GM12878 (cell line): ENCODE measurements around the gene PPFIBP1. TPM values are rescaled to one million over a fixed set of nuclear protein-coding genes. Genes with fewer than 3 reads are reported as not detected.
A peak's percentile ranks its signal among the peaks of the same experiment; 100 is the strongest.

Source experiments
- ATAC-seq: fragments of 200-7000 bp; cut with Tn5 transposase; 3 replicates; pipeline ENCODE4 v1.9.1; 2020; ENCODE audit warnings: mild to moderate bottlenecking, moderate library complexity
- BruUV-seq: library from RNA; stranded (reverse); fragments of 400-500 nt; replicated peaks from 2 replicates; lab custom pipeline; 2021; lab: Mats Ljungman, UMichigan
- CTCF ChIA-PET: fragments of 300-600 bp; sonication (Branson Sonifier 250); formaldehyde crosslinking; extraction: SDS; loops from one replicate; lab custom pipeline; 2021; ENCODE audit warnings: inconsistent platforms; lab: Yijun Ruan, JAX
- POLR2A ChIA-PET: fragments of 350-600 bp; formaldehyde crosslinking; extraction: SDS; loops from one replicate; lab custom pipeline; 2021; ENCODE audit warnings: inconsistent platforms; lab: Charles Lee
- RAD21 ChIA-PET: fragments of 300-600 bp; sonication (Branson Sonifier 250); formaldehyde crosslinking; loops from one replicate; lab custom pipeline; 2023; ENCODE audit warnings: antibody characterized with exemption; ENCODE audit not compliant: unreplicated experiment; lab: Charles Lee
- SMC1A ChIA-PET: fragments of 300-600 bp; sonication (Branson Sonifier 250); formaldehyde crosslinking; loops from one replicate; lab custom pipeline; 2023; ENCODE audit not compliant: unreplicated experiment, uncharacterized antibody; lab: Charles Lee
- DNase-seq: peaks from one replicate; pipeline ENCODE4 v3.0.0-alpha.2; 2011; ENCODE audit warnings: low read depth, low spot score
- FAIRE-seq: peaks from 3 replicates; lab custom pipeline; 2011; peaks lifted over from hg19 to GRCh38; lab: Jason Lieb, UNC
- H2AFZ ChIP-seq: 2 replicates; pipeline ENCODE4 v1.6.0; 2011; ENCODE audit warnings: low read depth, low read length, control low read depth; ENCODE audit not compliant: control insufficient read depth
- H3K27ac ChIP-seq: 2 replicates; pipeline ENCODE4 v1.5.1; 2011; ENCODE audit warnings: control low read depth; ENCODE audit not compliant: control insufficient read depth, insufficient read depth
- H3K27me3 ChIP-seq, 2 experiments: replicated peaks in 1 of 2; 2 replicates each; pipeline versions ENCODE4 v1.6.0 to v1.6.1; 2011; ENCODE audit warnings: low read length in 1 of 2; ENCODE audit not compliant: control insufficient read depth in 2 of 2, insufficient read depth in 2 of 2
- H3K36me3 ChIP-seq, 2 experiments: 2 replicates each; pipeline ENCODE4 v1.5.1; 2011; ENCODE audit warnings: low read length in 1 of 2; ENCODE audit not compliant: control insufficient read depth in 2 of 2, insufficient read depth in 2 of 2
- H3K4me1 ChIP-seq: 2 replicates; pipeline ENCODE4 v1.6.1; 2011; ENCODE audit warnings: mild to moderate bottlenecking, low read length, moderate library complexity, mixed read lengths; ENCODE audit not compliant: control insufficient read depth, insufficient read depth
- H3K4me2 ChIP-seq: 2 replicates; pipeline ENCODE4 v1.6.0; 2011; ENCODE audit warnings: control low read depth; ENCODE audit not compliant: control insufficient read depth, insufficient read depth
- H3K4me3 ChIP-seq: fragments of 200-600 bp; sonication (generic); 2 replicates; pipeline ENCODE4 v1.5.1; 2016
- H3K79me2 ChIP-seq: 2 replicates; pipeline ENCODE4 v1.6.0; 2011; ENCODE audit warnings: low read length; ENCODE audit not compliant: control insufficient read depth, insufficient read depth
- H3K9ac ChIP-seq: 2 replicates; pipeline ENCODE4 v1.8.0; 2011; ENCODE audit warnings: low read length, control low read depth, mixed read lengths; ENCODE audit not compliant: control insufficient read depth, insufficient read depth
- H3K9me3 ChIP-seq: replicated peaks from 3 replicates; pipeline ENCODE4 v1.5.1; 2011; ENCODE audit warnings: mild to moderate bottlenecking, low read length; ENCODE audit not compliant: control insufficient read depth, insufficient read depth
- H4K20me1 ChIP-seq: 2 replicates; pipeline ENCODE4 v1.6.0; 2011; ENCODE audit not compliant: control insufficient read depth, insufficient read depth
- ATF2 ChIP-seq: IDR thresholded peaks from 2 replicates; pipeline ENCODE4 v1.6.1; 2012; ENCODE audit warnings: low read length, inconsistent platforms
- CBX5 ChIP-seq: sonication (generic); IDR thresholded peaks from 2 replicates; pipeline ENCODE4 v1.6.1; 2016; ENCODE audit warnings: low read depth, moderate library complexity, mild to moderate bottlenecking, inconsistent platforms
- HCFC1 ChIP-seq: fragments of 150-350 bp; IDR thresholded peaks from 2 replicates; pipeline ENCODE4 v1.6.1; 2014; ENCODE audit warnings: low read length
- HSF1 ChIP-seq: fragments of 150-350 bp; IDR thresholded peaks from 2 replicates; pipeline ENCODE4 v1.6.1; 2014; ENCODE audit warnings: mild to moderate bottlenecking, low read depth, low read length
- JUNB ChIP-seq: IDR thresholded peaks from 2 replicates; pipeline ENCODE4 v1.6.1; 2016; ENCODE audit warnings: antibody characterized with exemption, mild to moderate bottlenecking
- MAX ChIP-seq: IDR thresholded peaks from 2 replicates; pipeline ENCODE4 v1.6.1; 2012; ENCODE audit warnings: low read depth, low read length, improper control_type of control experiment
- MTA2 ChIP-seq: fragments of 450-650 bp; IDR thresholded peaks from 2 replicates; pipeline ENCODE4 v1.6.1; 2016; ENCODE audit warnings: low read depth, mild to moderate bottlenecking, moderate library complexity
- SMARCA5 ChIP-seq: fragments of 450-650 bp; IDR thresholded peaks from 2 replicates; pipeline ENCODE4 v1.6.1; 2017; ENCODE audit warnings: mild to moderate bottlenecking
- SRF ChIP-seq, 2 experiments: IDR thresholded peaks; 2 replicates each; pipeline ENCODE4 v1.6.1; 2011; ENCODE audit warnings: low read depth in 2 of 2, low read length in 2 of 2, mild to moderate bottlenecking in 1 of 2, moderate library complexity in 1 of 2
- SUZ12 ChIP-seq: fragments of 200-600 bp; sonication (generic); IDR thresholded peaks from one replicate; pipeline ENCODE4 v1.6.1; 2018; ENCODE audit warnings: antibody characterized with exemption, mild to moderate bottlenecking; ENCODE audit not compliant: unreplicated experiment
- TAF1 ChIP-seq: IDR thresholded peaks from 2 replicates; pipeline ENCODE4 v1.6.1; 2011; ENCODE audit warnings: mild to moderate bottlenecking, low read depth, low read length, borderline replicate concordance
- TBL1XR1 ChIP-seq: IDR thresholded peaks from 2 replicates; pipeline ENCODE4 v1.6.1; 2012; ENCODE audit warnings: low read depth, low read length, improper control_type of control experiment
- WRNIP1 ChIP-seq: IDR thresholded peaks from 2 replicates; pipeline ENCODE4 v1.6.1; 2011; ENCODE audit warnings: low read depth, low read length, improper control_type of control experiment, borderline replicate concordance
- YY1 ChIP-seq: IDR thresholded peaks from 2 replicates; pipeline ENCODE4 v1.6.1; 2011; ENCODE audit warnings: low read depth, mild to moderate bottlenecking, low read length
- ZBED1 ChIP-seq: IDR thresholded peaks from 2 replicates; pipeline ENCODE4 v1.6.1; 2016; ENCODE audit warnings: borderline replicate concordance
- ZNF384 ChIP-seq: IDR thresholded peaks from 2 replicates; pipeline ENCODE4 v1.6.1; 2012; ENCODE audit warnings: low read depth, mild to moderate bottlenecking, low read length, improper control_type of control experiment, borderline replicate concordance
- in situ Hi-C: fragments of 300-500 bp; cut with MboI; formaldehyde crosslinking; loops from 9 replicates; pipeline ENCODE4 v1.14.3; 2018; ENCODE audit warnings: mixed read lengths
- intact Hi-C: fragments of 100-400 bp; cut with micrococcal nuclease; formaldehyde crosslinking; loops from one replicate; pipeline ENCODE4 v1.14.2; 2022; ENCODE audit not compliant: unreplicated experiment
- polyA plus RNA-seq, 11 experiments: library from polyadenylated mRNA; depleted of rRNA in 4 of 11; unstranded in 6 of 11; stranded (reverse) in 5 of 11; fragments of >200 nt; fragmentation: Nextera tagmentation in 4 of 11; fragmentation: Illumina TruSeq in 1 of 11; extraction: Ambion mirVana in 4 of 11; extraction: Trizol in 1 of 11; gene quantifications; 1 replicate in 1 of 11; 2 replicates in 10 of 11; pipeline versions ENCODE4 v1.2.1 to v1.2.3, GENCODE V29; 2011 to 2016; ENCODE audit warnings: inconsistent platforms in 2 of 11, missing spikeins in 2 of 11, low read depth in 1 of 11
- total RNA-seq, 4 experiments: library from RNA; depleted of rRNA in 3 of 4; stranded (reverse); fragments of >200 nt in 3 of 4; fragmentation: Illumina TruSeq in 1 of 4; extraction: Trizol in 1 of 4; gene quantifications; 2 replicates each; pipeline versions ENCODE4 v1.2.1 to v1.2.3, GENCODE V29; 2013 to 2021
- TF ChIP-seq, protein P1 (sequence below): fragments of 450-650 bp; IDR thresholded peaks from 2 replicates; pipeline ENCODE4 v1.6.1; 2017; ENCODE audit warnings: antibody characterized with exemption, mild to moderate bottlenecking, moderate library complexity

The PPFIBP1 gene
- total and polyA plus RNA-seq, 10 of the 15 experiments (the other 5 are each of a cell fraction or from before 2014, with no cell fraction given) = 0.47 to 7.8 (median 3.6) TPM

DNA sequence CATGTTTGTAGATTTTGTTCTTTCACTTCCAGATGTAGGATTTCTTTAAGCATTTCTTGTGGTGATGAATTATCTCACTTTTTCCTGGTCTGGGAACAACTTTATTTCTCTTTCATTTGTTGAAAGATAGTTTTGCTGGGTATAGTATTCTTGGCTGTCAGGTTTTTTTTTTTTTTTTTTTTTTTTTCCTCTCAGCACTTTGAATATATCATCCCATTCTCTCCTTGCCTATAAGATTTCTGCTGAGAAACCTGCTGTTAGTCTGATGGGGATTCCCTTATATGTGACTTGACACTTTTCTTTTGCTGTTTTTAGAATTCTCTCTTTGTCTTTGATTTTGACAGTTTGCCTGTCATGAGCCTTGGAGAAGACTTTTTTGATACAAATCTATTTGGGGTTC lies 47.0 kb upstream of the PPFIBP1 start:
- no peak overlapping the region for H3K9ac ChIP-seq
- H3K27ac ChIP-seq = no peak overlapping the region
- H3K4me1 ChIP-seq = no peaks in the 10 kb centered on the region
- H3K79me2 ChIP-seq = no peaks in the 10 kb centered on the region
- BruUV-seq = no TSS peak
- ChIA-PET RAD21 (no interaction called here), POLR2A (no interaction called here), CTCF (interaction anchor here (0.6 kb wide), 1 partner anchor 1091 kb away, joined by 5 read pairs; no protein-coding TSS in a partner anchor), SMC1A (no interaction called here)
- DNase-seq (no peak), FAIRE-seq (no peak), ATAC-seq (no peak)
- TF ChIP-seq YY1 (no peak), TBL1XR1 (no peak), HCFC1 (no peak), WRNIP1 (no peak), SMARCA5 (no peak), CBX5 (peak; percentile 89), ATF2 (no peak), HSF1 (no peak), SUZ12 (no peak), ZBED1 (no peak), JUNB (no peak), SRF (IDR thresholded peaks at IDR 0.05; ENCODE audit: low read depth in 2 of 2, low read length in 2 of 2) (no peak), MAX (no peak), TAF1 (no peak), ZNF384 (peak; percentile 32; the same call in 1 of the 2 replicates), MTA2 (no peak)
- TF ChIP-seq, protein P1, sequence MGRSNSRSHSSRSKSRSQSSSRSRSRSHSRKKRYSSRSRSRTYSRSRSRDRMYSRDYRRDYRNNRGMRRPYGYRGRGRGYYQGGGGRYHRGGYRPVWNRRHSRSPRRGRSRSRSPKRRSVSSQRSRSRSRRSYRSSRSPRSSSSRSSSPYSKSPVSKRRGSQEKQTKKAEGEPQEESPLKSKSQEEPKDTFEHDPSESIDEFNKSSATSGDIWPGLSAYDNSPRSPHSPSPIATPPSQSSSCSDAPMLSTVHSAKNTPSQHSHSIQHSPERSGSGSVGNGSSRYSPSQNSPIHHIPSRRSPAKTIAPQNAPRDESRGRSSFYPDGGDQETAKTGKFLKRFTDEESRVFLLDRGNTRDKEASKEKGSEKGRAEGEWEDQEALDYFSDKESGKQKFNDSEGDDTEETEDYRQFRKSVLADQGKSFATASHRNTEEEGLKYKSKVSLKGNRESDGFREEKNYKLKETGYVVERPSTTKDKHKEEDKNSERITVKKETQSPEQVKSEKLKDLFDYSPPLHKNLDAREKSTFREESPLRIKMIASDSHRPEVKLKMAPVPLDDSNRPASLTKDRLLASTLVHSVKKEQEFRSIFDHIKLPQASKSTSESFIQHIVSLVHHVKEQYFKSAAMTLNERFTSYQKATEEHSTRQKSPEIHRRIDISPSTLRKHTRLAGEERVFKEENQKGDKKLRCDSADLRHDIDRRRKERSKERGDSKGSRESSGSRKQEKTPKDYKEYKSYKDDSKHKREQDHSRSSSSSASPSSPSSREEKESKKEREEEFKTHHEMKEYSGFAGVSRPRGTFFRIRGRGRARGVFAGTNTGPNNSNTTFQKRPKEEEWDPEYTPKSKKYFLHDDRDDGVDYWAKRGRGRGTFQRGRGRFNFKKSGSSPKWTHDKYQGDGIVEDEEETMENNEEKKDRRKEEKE = no peak
- H4K20me1 ChIP-seq = no peaks in the 10 kb centered on the region
- H3K4me3 ChIP-seq = no peak overlapping the region
- no peak overlapping the region for H3K4me2 ChIP-seq
- intact Hi-C loops = no loop called here
- H2AFZ ChIP-seq = no peak overlapping the region
- no peaks in the 10 kb centered on the region for H3K27me3 ChIP-seq
- peaks cover 10% of the 10 kb centered on the region for H3K9me3 ChIP-seq
- in situ Hi-C loops = no loop called here
- no peaks in the 10 kb centered on the region for H3K36me3 ChIP-seq
